Cerebellar cortex (tissue), 1 donor: Measurements from ENCODE around the gene ZNF646.
"Not testable (repeated sequence)": the region's sequence is repeated elsewhere in the genome, so short reads cannot be mapped to it uniquely, and the experiment has no call there.

ENCODE experiments used
- DNase-seq: peaks from one replicate; pipeline ENCODE4 v3.0.0-alpha.2; 2015; ENCODE audit warnings: low spot score

ZNF646 gene

DNA sequence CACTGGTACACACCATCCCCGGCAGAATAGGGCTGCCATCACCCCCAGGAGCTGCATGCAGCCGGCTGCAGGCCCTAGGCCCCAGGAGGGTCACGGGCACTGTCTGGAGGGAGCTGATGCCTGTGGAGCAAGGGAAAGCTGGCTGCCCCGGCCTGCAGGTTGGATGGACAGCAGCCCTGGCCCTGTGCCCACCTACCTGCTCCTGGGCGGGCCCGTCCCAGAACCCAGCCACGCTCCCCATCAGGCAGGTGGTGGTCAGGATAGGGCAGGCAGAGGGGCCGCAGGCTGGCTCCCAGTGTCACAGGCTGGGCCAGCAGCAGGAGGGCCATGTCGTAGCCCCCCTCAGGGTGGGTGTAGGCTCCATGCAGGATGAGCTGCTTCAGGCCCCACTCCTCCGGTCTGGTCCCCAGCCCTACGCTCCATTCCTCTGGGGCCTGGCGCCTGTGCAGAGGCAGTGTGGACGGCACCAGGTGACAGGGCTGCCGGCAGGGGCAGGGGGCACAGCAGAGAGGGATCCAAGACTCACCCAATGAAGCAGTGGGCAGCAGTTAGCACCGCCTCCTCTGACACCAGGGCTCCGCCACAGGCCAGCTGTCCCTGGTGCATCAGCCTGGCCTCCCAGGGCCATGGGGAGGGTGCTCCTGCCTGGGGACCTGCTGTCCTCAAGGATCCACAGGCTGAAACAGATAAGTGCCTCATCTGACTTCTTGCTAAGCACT is 10.5 kb downstream of the ZNF646 start:
- no peak for DNase-seq

DNA sequence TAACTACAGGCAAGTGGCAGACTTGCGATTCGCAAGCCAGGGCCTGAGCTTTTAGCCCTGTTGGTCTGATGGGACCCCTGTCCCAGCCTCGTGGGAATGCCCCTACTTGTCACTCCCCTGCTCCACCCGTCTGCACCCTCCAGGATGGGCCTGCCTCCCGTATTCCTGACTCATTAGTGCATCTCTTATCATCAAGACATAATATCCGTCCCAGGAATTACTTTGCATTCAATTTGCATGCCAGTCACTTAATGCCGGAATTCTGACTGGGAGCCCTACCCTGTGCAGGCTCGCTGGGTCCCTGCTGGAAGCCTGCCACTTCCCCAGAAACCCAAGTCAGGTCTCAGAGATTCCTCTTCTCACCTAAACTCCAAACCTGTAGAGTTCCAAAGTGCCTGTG is 11.2 kb downstream of the ZNF646 start:
- DNase-seq: no peak

DNA sequence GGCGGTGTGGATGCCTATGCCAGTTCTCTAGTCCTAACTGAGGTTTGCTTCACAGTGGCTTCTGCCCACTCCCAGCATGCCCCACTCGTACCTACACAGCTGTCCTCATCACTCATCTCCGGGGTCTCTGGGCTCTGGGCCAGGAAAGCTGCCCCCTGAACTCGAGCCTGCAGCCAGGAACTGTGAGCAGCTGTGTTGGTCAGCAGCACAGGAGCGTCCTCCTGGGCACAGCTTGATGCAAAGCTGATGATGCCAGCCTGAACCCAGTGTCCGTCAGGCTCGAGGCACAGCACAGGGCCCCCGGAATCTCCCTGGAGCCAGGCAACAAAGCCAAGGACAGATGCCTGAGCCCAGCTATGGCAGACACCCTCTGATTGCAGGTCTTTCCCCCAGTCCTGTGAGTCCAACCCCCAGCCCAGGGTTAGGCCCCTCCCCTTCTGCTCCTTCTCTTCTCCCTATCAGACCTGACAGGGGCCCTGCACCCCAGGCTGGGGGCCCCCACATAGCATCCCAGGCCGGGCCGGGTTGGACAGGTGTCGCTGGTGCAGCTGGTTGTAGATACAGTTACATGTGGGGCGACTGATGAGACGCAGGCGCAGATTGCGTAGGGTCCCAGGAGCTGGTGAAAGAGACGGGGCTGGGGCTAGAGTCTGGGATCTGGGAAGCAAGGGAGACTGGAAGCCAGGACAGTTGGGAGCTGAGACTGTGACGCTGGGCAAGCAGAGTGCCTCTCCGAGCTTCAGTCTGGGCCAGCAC is 11.8 kb downstream of the ZNF646 start:
- DNase-seq: no peak

DNA sequence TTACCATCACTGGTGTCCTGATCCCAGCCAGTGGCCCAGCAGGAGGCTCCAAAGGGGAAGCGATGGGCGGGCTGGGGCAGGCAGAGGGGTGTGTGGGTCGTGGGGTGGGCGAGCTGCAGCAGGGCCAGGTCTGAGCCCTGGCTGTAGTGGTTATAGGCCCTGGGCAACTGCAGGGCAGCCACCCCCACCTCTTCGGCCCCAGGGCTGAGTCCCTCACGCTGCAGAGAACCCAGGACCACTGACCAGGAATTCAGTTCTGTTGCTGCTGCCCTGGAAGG is 12.3 kb downstream of the ZNF646 start:
- DNase-seq: no peak

DNA sequence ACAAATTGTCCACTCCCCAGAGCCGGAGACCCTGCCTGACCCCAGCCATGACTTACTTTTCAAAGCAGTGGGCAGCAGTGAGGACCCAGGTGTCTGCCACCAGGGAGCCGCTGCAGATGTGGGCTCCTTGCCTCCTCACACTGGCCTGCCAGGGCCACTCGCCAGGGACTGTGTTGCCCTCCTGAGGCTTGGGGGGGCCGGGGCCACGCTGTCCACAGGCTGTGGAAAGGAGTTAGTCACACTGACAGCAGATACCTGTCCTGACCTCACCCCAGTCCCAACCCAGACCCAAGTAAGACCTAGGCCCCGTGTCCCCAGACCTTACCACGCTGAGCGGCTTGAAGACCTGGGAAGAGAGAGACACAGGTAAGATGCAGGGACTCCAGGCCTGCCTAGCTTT is 13.3 kb downstream of the ZNF646 start:
- no peak for DNase-seq

DNA sequence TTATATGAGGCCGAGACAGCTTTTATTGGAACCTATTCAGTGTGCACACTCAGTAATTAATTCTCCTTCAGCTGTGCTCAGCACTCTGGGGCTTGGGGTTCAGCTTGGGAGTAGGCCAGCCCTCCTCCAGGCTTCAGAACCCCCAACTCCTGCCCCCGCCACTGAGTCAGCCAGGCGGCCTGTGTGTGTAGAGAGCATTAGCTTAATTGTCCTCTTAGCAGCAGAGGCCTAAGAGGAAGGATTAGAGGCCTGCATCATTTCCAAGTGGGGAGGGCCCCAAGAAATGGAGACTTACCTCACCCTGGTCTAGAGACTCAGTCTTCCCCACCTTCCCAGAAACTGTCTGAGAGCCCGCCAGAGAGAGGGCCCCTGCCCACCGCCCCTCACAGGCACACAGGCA is 13.7 kb downstream of the ZNF646 start:
- DNase-seq: no peak

DNA sequence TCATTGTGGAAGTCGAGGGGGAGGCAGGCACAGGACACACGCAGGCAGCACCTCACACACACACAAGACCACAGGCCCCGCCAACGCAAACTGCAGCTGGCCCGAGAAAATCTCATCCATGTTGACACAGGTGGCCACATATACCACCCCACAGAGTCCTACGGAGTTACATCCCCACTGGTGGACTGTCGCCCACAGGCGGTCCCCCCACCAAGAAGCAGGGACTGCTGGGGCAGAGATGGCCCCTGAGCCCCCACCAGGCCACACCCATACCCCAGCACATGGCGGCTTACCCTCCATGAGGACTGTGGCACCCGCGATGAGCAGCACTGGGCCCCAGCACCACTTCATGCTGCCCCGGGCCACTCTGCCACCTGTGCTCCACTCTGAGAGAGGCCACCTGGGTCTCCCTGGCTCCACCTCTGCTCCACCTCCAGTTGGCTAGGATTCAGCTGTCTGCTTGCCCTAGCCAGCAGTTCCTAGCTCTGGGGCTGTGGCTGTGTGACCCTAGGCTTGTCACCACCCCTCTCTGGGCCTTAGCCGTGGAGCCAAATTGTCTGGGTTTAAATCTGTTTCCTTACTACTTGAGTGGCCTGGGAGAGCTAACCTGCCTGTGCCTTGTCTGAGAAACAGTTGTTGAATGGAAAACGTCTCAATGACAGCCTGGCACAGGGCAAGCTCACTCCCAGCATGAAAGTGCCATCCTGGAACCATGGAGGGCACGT is 14.4 kb downstream of the ZNF646 start, which contains the start of gene PRSS53:
Gene PRSS53 (minus strand): TSS at position 485 of the 725 bp plus-strand sequence. CDS start 134 bp downstream, at position 351.
- DNase-seq: no peak

DNA sequence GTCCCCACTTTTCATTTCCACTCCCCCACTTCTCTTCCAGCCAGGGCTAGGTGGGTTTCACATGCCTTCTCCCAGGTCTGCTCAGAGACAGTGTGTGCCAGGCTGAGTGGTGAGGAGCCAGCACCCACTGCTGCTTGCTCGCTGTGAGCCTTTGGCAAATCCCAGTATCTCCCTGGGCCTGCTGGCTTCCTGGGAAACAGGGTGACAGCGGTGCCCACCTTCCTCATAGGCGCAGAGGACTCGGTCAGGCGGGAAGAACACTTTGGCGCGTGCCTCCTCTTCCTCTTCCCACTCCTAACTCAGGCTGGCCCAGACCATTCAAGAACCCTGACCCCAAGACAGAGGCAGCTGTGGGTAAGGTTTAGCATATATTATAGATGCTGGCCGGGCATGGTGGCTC is 15.0 kb downstream of the ZNF646 start:
- DNase-seq: no peak

DNA sequence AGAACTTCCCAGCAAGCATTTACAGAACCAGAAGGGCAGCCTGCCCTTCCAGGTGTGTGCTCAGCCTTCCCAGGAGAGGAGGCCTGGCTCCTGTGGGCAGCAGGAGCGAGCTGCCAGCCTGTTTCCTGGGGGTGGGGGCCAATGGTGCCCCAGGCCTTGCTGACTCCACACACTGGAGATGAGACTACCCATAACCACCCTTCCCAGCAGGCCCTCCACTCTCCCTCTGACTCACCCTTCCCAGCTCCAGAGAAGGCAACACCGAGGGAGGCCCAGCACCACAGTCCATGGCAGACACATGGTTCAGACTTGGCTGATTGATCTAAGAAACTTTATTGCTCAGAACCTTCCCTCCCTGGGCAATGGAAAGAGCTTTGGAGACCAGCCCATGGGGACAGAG is 16.3 kb downstream of the ZNF646 start:
- no peak for DNase-seq

DNA sequence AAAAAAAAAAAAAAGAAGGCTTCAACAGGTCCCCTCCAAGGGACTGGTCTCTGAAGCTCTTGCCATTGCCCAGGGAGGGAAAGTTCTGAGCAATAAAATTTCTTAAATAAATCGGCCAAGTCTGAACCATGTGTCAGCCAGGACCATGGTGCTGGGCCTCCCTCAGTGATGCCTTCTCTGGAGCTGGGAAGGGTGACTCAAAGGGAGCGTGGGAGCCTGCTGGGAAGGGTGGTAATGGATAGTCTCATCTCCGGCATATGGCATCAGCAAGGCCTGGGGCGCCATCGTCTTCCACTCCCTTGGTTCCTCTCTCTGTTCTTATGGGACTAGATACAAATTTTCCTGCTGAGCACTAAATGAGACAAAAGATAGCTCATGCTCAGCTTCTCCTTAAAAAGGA is 18.1 kb downstream of the ZNF646 start:
- DNase-seq: no peak

DNA sequence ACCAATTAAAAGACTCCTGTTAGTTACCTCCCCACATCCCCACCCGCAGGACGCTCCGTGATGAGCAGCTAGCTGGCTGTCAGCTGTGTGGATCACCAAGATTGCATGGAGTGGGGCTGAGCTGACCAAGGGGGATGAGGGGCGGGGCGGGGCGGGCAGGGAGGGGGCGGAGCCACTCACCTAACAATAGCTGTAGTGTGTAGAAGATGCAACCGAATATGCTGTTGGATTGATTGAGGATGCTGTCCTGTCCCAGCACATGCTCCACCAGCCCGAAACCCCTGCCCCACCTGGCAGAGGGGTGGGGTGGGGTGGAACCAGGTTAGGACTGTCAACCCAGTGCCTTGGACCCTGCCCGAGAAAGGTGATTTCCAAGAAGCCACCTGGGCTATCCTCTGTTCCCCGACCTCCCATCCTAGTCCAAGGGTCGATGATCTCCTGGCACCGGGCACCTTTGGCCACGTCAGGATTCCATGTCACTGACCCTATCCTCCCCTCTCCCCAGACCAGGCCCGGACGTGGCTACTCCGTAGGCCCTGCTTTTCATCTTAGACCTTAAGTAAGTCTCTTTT is 19.0 kb downstream of the ZNF646 start:
- peak; percentile 32 for DNase-seq

DNA sequence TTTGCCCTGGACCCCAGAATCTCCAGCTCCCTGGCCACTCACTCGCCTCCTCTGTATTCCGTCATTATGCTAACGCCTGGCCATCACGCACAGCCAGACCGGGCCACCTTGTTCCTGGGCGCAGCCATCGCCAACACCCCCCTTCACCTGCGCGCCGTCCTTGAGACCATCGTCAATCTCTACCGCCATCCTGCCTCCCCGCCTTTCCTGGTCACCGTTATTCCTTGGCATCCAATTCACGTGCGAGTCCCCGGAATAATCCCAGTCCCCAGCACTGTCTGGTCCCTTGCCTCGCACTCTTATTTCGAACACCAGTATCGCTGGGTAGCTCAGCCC is 19.8 kb downstream of the ZNF646 start:
- DNase-seq: peak; percentile 33

DNA sequence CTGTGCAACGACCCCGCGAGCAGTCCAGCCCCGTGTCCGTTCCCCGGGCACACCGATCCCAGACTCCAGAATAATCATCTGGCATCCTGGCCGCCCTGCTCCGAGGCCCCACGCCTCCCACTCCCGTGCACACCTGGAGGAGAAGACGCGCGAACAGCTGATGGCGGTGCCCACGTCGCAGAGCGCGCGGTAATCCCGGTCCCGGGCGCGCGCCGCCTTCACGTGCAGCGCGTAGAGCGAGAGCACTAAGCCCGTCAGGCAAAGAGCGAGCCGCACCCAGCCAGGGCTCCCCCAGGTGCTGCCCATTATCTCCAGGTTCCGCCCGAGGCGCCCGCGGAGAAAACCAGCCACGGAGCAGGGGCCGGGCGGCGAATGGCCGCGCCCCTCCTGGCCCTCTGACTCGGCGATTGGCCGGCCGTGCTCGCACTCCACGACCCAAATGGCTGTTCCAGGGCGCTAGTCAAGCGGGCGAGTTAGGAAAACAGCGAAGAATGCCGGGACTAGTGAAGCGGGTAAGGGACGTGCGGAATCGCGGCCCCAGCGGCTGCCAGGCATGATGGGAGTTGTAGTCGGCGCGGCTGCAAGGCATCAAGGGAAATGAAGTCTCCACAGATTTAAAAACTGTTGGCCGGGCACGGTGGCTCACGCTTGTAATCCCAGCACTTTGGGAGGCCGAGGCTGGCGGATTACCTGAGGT is 20.4 kb downstream of the ZNF646 start, which contains the start of gene VKORC1:
Gene VKORC1 (minus strand): TSS at position 374 of the 697 bp plus-strand sequence. CDS start 68 bp downstream, at position 306.
- peak; percentile 99 for DNase-seq

DNA sequence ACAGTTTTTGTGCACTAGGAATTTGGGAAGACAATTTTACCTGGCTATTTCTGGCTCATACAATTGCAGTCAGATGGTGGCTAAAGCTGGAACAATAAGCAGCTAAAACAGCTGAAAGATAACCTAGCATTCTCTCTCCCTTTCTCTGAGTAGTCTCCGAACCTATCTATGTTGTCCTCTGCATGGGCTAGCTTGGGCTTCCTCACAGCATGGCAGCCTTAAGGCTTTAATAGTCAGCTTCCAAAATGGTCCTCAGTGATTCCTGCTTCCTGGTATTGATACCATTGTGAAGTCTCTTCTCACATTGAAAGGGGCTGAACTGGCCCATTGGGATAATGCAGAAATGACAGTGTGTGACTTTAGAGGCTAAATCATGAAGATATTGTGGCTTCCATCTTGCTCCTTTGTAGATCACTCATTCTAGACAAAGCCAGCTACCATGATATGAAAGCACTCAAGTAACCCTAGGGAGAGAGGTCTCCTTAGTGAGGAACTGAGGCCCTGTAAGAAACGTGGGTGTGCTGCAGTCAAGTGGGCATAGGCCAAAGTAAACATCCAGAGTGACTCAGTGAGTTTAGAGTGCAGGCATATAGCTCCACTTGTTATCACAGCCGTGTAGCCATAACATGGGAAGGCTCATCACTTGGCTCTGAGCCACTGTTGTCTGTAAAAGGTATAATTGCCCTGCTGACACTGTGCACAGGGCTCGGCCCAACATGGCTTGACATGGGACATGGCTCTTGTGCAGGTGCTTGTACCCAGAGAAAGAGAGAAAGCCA is 25.8 kb downstream of the ZNF646 start:
- DNase-seq: no peak

DNA sequence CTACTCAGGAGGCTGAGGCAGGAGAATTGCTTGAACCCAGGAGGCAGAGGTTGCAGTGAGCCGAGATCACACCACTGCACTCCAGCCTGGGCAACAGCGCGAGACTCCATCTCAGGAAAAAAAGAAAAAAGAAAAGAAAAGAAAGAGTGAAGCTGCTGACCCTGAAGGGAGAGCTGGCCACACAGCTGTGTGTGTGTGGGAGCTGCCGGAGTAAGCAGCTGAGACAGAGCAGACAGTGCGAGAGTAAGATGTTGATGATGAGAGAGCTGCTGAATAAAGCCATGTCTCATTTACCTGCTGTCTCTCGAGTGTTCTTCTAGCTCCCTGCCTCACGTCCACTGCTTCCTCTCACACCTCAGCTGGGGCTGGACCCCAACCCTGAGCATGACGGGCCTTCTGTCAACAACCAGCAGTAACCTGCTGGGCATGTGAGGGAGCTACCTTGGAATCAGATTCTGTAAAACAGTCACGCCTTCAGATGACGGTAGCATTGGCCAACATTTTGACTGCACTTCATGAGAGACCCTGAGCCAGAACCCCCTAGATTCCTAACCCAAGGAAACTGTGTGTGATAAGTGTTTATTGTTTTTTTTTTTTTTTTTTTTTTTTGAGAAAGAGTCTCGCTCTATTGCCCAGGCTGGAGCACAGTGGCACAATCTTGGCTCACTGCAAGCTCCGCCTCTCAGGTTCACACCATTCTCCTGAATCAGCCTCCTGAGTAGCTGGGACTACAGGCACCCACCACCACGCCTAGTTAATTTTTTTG is 26.8 kb downstream of the ZNF646 start:
- not testable (repeated sequence) for DNase-seq

DNA sequence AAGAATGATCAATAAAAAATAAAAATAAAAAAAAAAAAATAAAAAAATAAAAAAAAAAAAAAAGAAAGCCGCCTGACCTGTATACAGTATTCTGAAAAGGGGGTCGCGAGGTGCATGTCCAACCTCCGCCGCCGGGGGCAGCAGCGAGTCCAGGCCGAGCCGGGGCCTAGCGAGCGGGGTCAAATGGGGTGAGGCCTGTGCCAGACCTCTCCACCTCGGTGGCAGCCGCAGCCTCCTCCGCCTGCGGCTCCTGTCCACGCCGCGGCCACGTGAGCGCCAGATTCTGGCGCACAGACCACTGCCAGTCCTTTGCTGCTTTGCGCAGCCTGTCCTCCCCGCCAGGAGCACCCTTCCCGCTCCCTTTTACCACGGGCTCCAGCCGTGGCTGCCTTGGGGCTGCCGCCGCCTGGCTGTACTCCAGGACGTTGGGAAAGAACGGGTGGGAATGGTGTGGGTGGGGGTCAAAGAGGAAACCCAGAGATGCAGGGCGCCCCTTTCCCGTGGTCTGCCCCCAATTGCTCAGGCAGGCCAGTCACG is 31.5 kb downstream of the ZNF646 start:
- peak; percentile 72 for DNase-seq

DNA sequence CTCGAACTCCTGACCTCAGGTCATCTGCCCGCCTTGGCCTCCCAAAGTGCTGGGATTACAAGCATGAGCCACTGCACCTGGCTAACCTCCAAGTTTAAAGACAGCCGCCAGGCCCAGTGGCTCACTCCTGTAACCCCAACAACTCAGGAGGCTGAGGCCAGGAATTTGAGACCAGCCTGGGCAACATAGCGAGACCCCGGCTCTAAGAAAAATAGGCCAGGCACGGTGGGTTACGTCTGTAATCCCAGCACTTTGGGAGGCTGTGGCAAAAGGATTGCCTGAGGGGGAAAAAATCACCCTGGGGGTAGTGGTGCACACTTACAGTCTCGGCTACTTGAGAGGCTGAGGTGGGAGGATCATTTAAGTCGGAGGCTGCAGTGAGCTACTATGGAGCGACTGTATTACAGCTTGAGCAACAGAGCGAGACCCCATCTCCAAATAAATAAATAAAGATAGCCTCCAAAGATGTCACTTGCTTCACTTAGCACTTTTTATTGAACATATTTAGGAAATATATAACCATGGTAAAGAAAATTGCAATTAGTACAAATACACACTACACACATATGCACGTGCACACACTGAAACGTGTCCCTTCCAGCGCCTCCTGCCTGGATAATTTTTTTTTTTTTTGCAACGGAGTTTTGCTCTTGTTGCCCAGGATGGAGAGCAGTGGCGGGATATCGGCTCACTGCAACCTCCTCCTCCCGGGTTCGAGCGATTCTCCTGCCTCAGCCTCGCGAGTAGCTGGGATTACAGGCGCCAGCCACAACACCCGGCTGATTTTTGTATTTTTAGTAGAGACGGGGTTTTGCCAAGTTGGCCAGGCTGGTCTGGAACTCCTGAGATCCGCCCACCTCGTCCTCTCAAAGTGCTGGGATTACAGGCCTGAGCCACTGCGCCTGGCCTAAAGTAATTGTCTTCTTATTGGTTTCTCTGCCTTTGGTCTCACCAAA is 32.6 kb downstream of the ZNF646 start:
- DNase-seq: no peak

DNA sequence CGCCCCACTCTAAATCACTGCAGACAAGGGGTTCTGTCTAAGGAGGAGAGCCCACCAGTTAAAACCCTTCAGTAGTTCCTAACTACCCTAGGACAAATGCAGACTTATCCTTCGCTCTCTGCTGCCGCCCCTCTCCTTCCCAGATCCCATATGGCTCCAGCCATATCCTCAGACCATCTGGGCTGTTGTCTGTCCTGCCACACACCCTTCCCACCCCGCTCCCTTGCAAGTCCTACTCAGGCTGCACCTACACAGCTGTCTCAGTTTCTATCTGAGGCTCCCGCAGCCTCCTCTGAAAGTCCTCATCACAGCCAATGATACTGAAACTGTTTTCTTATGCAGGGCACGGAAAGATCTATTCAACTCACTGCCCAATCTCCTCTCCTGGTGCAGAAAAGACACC is 33.2 kb downstream of the ZNF646 start:
- no peak for DNase-seq
